Prostate gland (tissue), 2 donors: ENCODE results near the gene FBXW7. TPM values are rescaled to one million over a fixed set of nuclear protein-coding genes. Genes with fewer than 3 reads are reported as not detected.

Experiments
- DNase-seq: peaks from one replicate; pipeline ENCODE4 v3.0.0-alpha.2; 2019; ENCODE audit warnings: low spot score
- H3K27ac ChIP-seq, 2 donors: fragments of 200-600 bp; sonication (generic); 2 replicates each; pipeline ENCODE4 v1.5.1; 2017 to 2019
- H3K27me3 ChIP-seq: fragments of 200-600 bp; sonication (generic); replicated peaks from 2 replicates; pipeline ENCODE4 v1.5.1; 2019; ENCODE audit not compliant: insufficient read depth
- H3K36me3 ChIP-seq, 2 donors: fragments of 200-600 bp; sonication (generic); 1 replicate in 1 of 2; 2 replicates in 1 of 2; pipeline versions ENCODE4 v1.5.1 to v1.8.1; 2017 to 2019
- H3K4me1 ChIP-seq: fragments of 200-600 bp; sonication (generic); replicated peaks from 2 replicates; pipeline ENCODE4 v1.5.1; 2019
- H3K4me3 ChIP-seq, 2 donors: fragments of 200-600 bp; sonication (generic); 2 replicates each; pipeline ENCODE4 v1.5.1; 2017 to 2019
- H3K9me3 ChIP-seq: fragments of 200-600 bp; sonication (generic); 2 replicates; pipeline ENCODE4 v1.5.1; 2017
- POLR2A ChIP-seq: fragments of 450-650 bp; IDR thresholded peaks from one replicate; pipeline ENCODE4 v1.6.1; 2016; ENCODE audit warnings: antibody characterized with exemption, mild to moderate bottlenecking
- POLR2AphosphoS5 ChIP-seq: sonication (generic); formaldehyde crosslinking; IDR thresholded peaks from one replicate; pipeline ENCODE4 v1.6.1; 2017; ENCODE audit warnings: antibody characterized with exemption
- WGBS: methylation state at CpG from one replicate; pipeline ENCODE4 v1.1.5; 2018; 5-methylcytosine and 5-hydroxymethylcytosine counted together
- intact Hi-C: fragments of 100-400 bp; cut with DNase I; formaldehyde crosslinking; loops from one replicate; pipeline ENCODE4 v1.14.2; 2022
- total RNA-seq, 2 donors: library from RNA; depleted of rRNA; stranded (reverse); fragments of >200 nt; gene quantifications; one replicate each; pipeline ENCODE4 v1.1.0, GENCODE V29; 2016
- TF ChIP-seq, protein P1 (sequence below), 4 experiments: fragments of 200-600 bp in 2 of 4; fragments of 450-650 bp in 2 of 4; sonication (generic) in 2 of 4; IDR thresholded peaks; 1 replicate in 3 of 4; 2 replicates in 1 of 4; pipeline ENCODE4 v1.5.1; 2016 to 2019; ENCODE audit warnings: antibody characterized with exemption in 4 of 4, mild to moderate bottlenecking in 2 of 4, moderate library complexity in 2 of 4

FBXW7 gene
- total RNA-seq, 2 donors from 2014 or later = 21.8 to 24.9 TPM

DNA sequence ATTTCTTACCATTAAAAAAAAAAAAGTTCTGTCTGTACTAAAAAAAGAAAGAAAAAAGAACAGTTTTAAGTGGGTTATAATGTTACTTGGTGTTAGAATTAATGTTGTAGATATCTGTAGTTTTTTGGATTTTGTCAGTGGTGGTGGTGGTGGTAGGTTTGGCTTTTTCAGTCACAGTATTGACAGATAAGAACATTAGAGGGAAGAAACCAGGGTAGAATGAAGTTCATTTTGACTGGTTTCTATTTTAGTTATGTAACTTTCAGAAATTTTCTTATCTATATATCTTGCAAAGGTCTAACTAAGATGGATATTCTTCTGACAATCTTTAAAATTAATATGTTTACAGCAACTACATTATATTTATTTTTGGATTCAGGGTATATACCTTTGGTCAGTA, 105.4 kb downstream of the FBXW7 start:
- intact Hi-C loops = no loop called here
- Histone ChIP-seq H3K4me1 (no peaks in the 10 kb centered on the region), H3K27ac (no peak overlapping the region), H3K36me3 (no peaks in the 10 kb centered on the region), H3K27me3 (no peaks in the 10 kb centered on the region), H3K9me3 (no peaks in the 10 kb centered on the region), H3K4me3 (no peak overlapping the region)
- no peak for TF ChIP-seq POLR2A
- TF ChIP-seq, protein P1, sequence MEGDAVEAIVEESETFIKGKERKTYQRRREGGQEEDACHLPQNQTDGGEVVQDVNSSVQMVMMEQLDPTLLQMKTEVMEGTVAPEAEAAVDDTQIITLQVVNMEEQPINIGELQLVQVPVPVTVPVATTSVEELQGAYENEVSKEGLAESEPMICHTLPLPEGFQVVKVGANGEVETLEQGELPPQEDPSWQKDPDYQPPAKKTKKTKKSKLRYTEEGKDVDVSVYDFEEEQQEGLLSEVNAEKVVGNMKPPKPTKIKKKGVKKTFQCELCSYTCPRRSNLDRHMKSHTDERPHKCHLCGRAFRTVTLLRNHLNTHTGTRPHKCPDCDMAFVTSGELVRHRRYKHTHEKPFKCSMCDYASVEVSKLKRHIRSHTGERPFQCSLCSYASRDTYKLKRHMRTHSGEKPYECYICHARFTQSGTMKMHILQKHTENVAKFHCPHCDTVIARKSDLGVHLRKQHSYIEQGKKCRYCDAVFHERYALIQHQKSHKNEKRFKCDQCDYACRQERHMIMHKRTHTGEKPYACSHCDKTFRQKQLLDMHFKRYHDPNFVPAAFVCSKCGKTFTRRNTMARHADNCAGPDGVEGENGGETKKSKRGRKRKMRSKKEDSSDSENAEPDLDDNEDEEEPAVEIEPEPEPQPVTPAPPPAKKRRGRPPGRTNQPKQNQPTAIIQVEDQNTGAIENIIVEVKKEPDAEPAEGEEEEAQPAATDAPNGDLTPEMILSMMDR (IDR thresholded peaks at IDR 0.05) = no peak
- no peak for TF ChIP-seq POLR2AphosphoS5
- DNase-seq = no peak

DNA sequence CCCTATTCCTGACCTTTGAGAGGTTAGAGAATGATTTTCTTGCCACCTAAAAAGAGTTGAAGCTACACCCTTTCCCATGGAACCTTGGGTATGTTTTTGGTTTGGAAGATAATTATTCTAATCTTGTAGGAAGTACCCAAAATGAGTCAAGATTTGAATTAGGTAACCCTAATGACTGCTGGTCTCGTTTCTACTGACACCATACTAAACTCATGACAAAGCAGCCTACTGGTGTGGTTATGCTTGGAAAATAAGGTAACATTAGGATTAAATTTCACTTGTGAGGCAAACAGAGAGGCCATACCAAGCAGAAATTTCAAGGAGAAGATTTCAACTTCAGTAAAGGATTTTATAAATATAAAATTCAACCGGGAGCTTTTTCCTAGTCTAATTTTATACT, 107.9 kb downstream of the FBXW7 start:
- Histone ChIP-seq H3K36me3 (no peaks in the 10 kb centered on the region), H3K4me1 (no peaks in the 10 kb centered on the region), H3K9me3 (no peaks in the 10 kb centered on the region), H3K27me3 (no peaks in the 10 kb centered on the region), H3K27ac (no peak overlapping the region), H3K4me3 (no peak overlapping the region)
- intact Hi-C loops = no loop called here
- WGBS = 91% methylated on average over 2 of the region's 2 CpGs
- TF ChIP-seq POLR2A (no peak), POLR2AphosphoS5 (no peak)
- TF ChIP-seq, protein P1 (IDR thresholded peaks at IDR 0.05) = no peak
- DNase-seq = no peak

DNA sequence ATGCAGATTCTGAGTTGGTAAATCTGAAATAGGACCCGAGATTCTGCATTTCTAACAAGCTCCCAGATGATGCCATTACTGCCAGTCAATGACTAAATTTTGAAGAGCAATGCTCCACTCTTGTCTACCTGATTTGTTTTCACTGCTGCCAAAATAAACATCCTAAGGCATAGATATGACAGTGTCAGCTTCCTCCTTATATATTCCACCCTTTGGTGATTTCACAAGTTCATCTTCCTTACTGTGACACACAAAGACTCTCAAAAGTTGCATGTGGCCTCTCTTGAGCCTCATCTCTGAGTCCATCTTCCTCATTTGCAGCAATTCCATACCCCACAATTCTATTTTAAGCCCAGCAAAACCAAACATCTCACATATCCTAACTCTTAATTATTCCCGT, 110.9 kb downstream of the FBXW7 start:
- intact Hi-C loops = no loop called here
- 63% methylated on average over 2 of the region's 2 CpGs for WGBS

DNA sequence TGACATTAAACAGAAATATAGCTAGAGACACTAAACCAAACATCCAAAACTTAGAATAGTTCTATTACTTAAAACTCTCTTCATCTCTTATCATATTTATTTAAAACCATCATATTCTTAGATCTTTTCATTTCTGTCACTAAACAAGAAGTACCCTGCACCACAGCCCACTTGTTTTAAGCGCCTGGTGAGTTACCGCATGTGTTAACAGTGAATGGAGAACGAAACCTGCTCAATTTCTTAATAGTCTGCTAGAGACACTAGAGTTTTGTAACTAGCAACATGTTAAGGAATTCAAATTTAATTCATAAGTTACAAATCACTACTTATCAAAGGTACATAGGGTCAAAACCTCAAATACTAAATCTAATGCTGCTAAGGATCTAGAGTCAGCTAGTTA, 111.5 kb downstream of the FBXW7 start:
- Histone ChIP-seq H3K9me3 (no peaks in the 10 kb centered on the region), H3K36me3 (no peaks in the 10 kb centered on the region), H3K4me3 (no peak overlapping the region), H3K4me1 (no peaks in the 10 kb centered on the region), H3K27ac (no peak overlapping the region), H3K27me3 (no peaks in the 10 kb centered on the region)
- 98% methylated on average over 3 of the region's 3 CpGs for WGBS
- intact Hi-C loops = no loop called here
- DNase-seq = no peak
- TF ChIP-seq POLR2A (no peak), POLR2AphosphoS5 (no peak)
- TF ChIP-seq, protein P1 (IDR thresholded peaks at IDR 0.05) = no peak

More for the DNA sequence above, 110.9 kb downstream of the FBXW7 start:
- no peak overlapping the region for H3K4me3 ChIP-seq
- H3K4me1 ChIP-seq = no peaks in the 10 kb centered on the region
- TF ChIP-seq, protein P1 (IDR thresholded peaks at IDR 0.05) = no peak
- TF ChIP-seq POLR2A = no peak
- no peak for TF ChIP-seq POLR2AphosphoS5
- DNase-seq = no peak
- H3K9me3 ChIP-seq = no peaks in the 10 kb centered on the region
- no peak overlapping the region for H3K27ac ChIP-seq
- H3K36me3 ChIP-seq = no peaks in the 10 kb centered on the region
- H3K27me3 ChIP-seq = no peaks in the 10 kb centered on the region

DNA sequence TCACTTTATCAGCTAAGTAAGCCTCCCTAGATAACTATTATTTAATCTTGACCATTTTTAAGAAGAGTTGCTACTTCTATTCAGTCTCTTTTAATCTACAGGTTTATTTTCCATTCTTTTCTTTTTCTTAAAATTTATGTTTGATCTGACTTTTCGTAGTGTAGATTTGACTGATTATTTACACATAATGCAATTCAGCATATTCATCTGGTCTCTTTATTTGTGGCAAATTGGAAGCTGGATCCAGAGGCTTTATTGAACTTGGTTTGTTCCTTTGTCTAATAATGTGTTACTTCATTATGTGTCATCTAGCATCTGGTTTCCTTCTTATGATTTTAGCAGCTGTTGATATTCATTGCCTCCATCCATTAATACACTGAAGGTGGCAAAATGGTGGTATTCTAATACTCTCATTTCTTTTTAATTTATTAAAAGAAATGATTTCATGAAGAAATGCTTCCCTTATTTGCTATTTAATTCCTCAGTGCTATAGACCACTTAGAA, 113.0 kb downstream of the FBXW7 start:
- H3K4me1 ChIP-seq = no peaks in the 10 kb centered on the region
- H3K27me3 ChIP-seq = no peaks in the 10 kb centered on the region
- H3K9me3 ChIP-seq = no peaks in the 10 kb centered on the region
- intact Hi-C loops = no loop called here
- no peaks in the 10 kb centered on the region for H3K36me3 ChIP-seq
- WGBS = 100% methylated on average over 1 of the region's 1 CpG
- H3K4me3 ChIP-seq = no peak overlapping the region
- H3K27ac ChIP-seq = no peak overlapping the region
- TF ChIP-seq, protein P1 (IDR thresholded peaks at IDR 0.05) = no peak
- TF ChIP-seq POLR2A = no peak
- no peak for TF ChIP-seq POLR2AphosphoS5
- DNase-seq = no peak
